CD4-positive, alpha-beta T cell treated with Interleukin-1 beta for 1 hour (primary cell): ENCODE results near the gene DPCD.

Source experiments
- DNase-seq, 2 donors: peaks; one replicate each; pipeline ENCODE4 v3.0.0-alpha.2; 2020 to 2022

Gene DPCD

GRCh38 chr10:101587725-101588653 is at the start of gene DPCD, which contains the start of gene POLL:
DPCD (plus strand) TSS chr10:101588321; CDS start chr10:101588337, 16 bp downstream.
POLL (minus strand) TSS chr10:101588257; CDS start chr10:101587360, 897 bp downstream.
- peak; percentile 89 to 91 for DNase-seq

GRCh38 chr10:101538446-101538845 is 49.7 kb upstream of the DPCD start:
- DNase-seq = no peak

GRCh38 chr10:101545898-101546297 is 42.2 kb upstream of the DPCD start:
- no peak for DNase-seq

- DNase-seq = no peak
Measured at GRCh38 chr10:101550965-101551364, 37.2 kb upstream of the DPCD start.

- DNase-seq = no peak
Measured at GRCh38 chr10:101552442-101552841, 35.7 kb upstream of the DPCD start.

- no peak for DNase-seq
Measured at GRCh38 chr10:101557541-101557940, 30.6 kb upstream of the DPCD start.

- DNase-seq = peak in 1 of 2 donors; percentile 14
Measured at GRCh38 chr10:101558204-101558603, 29.9 kb upstream of the DPCD start.

- no peak for DNase-seq
Measured at GRCh38 chr10:101558671-101559595, 29.2 kb upstream of the DPCD start.

- no peak for DNase-seq
Measured at GRCh38 chr10:101559596-101560297, 28.4 kb upstream of the DPCD start.

- no peak for DNase-seq
Measured at GRCh38 chr10:101560298-101561067, 27.6 kb upstream of the DPCD start.

- DNase-seq = no peak
Measured at GRCh38 chr10:101561068-101561915, 26.8 kb upstream of the DPCD start.

- DNase-seq = no peak
Measured at GRCh38 chr10:101562231-101562630, 25.9 kb upstream of the DPCD start.

- DNase-seq = no peak
Measured at GRCh38 chr10:101563007-101563406, 25.1 kb upstream of the DPCD start.

GRCh38 chr10:101563497-101564040 is 24.6 kb upstream of the DPCD start:
- DNase-seq = no peak

GRCh38 chr10:101564490-101564991 is 23.6 kb upstream of the DPCD start:
- DNase-seq = no peak

- DNase-seq = no peak
Measured at GRCh38 chr10:101565370-101565900, 22.7 kb upstream of the DPCD start.

- no peak for DNase-seq
Measured at GRCh38 chr10:101565936-101566332, 22.2 kb upstream of the DPCD start.

- no peak for DNase-seq
Measured at GRCh38 chr10:101566333-101567164, 21.6 kb upstream of the DPCD start.
